ENCODE results near the gene PLA2G10.

- TF ChIP-seq ZNF274 (IDR thresholded peaks at IDR 0.05; ENCODE audit: low read depth, low read length) (no peak), YY1 (IDR thresholded peaks at IDR 0.05; ENCODE audit: insufficient read depth, insufficient read length) (no peak)
These were observed 25.4 kb downstream of the PLA2G10 start for GRCh38 chr16:14668556-14669223.

All from NT2/D1 (cell line).